NCI-H2171 treated with DMSO at 0.1 percent for 48 hours (cell line): ENCODE measurements around the gene ZNF146.
"Not testable (repeated sequence)": the region's sequence is repeated elsewhere in the genome, so short reads cannot be mapped to it uniquely, and the experiment has no call there.

Experiments used
- DNase-seq: peaks from one replicate; lab custom pipeline; 2025; lab: John Stamatoyannopoulos, UW

ZNF146 gene

GRCh38 chr19:36236304-36236945 is 21.5 kb downstream of the ZNF146 start:
- DNase-seq: no peak

GRCh38 chr19:36236946-36237310 is 22.0 kb downstream of the ZNF146 start:
- no peak for DNase-seq

GRCh38 chr19:36244066-36244465 is 29.2 kb downstream of the ZNF146 start:
- no peak for DNase-seq

- peak; percentile 37 for DNase-seq
Measured at GRCh38 chr19:36245210-36246005, 30.5 kb downstream of the ZNF146 start.

- peak; percentile 31 for DNase-seq
Measured at GRCh38 chr19:36246006-36246481, 31.1 kb downstream of the ZNF146 start.

- no peak for DNase-seq
Measured at GRCh38 chr19:36252047-36252446, 37.1 kb downstream of the ZNF146 start.

GRCh38 chr19:36254848-36255247 is 39.9 kb downstream of the ZNF146 start:
- no peak for DNase-seq

GRCh38 chr19:36255316-36255715 is 40.4 kb downstream of the ZNF146 start:
- DNase-seq: no peak

- no peak for DNase-seq
Measured at GRCh38 chr19:36256064-36256463, 41.2 kb downstream of the ZNF146 start.

- peak; percentile 34 for DNase-seq
Measured at GRCh38 chr19:36256853-36257519, 42.1 kb downstream of the ZNF146 start.

GRCh38 chr19:36257520-36257876 is 42.6 kb downstream of the ZNF146 start:
- peak; percentile 48 for DNase-seq

- DNase-seq: no peak
Measured at GRCh38 chr19:36258028-36258875, 43.3 kb downstream of the ZNF146 start.

GRCh38 chr19:36259211-36259610 is 44.3 kb downstream of the ZNF146 start:
- DNase-seq: no peak

- DNase-seq: no peak
Measured at GRCh38 chr19:36265064-36265463, 50.2 kb downstream of the ZNF146 start.

- DNase-seq: no peak
Measured at GRCh38 chr19:36265856-36266374, 51.0 kb downstream of the ZNF146 start.

- no peak for DNase-seq
Measured at GRCh38 chr19:36266375-36266961, 51.6 kb downstream of the ZNF146 start.

- DNase-seq: no peak
Measured at GRCh38 chr19:36267061-36267845, 52.3 kb downstream of the ZNF146 start.

GRCh38 chr19:36268081-36268480 is 53.2 kb downstream of the ZNF146 start:
- not testable (repeated sequence) for DNase-seq

GRCh38 chr19:36268591-36268990 is 53.7 kb downstream of the ZNF146 start:
- DNase-seq: not testable (repeated sequence)

GRCh38 chr19:36269295-36269694 is 54.4 kb downstream of the ZNF146 start:
- DNase-seq: not testable (repeated sequence)
